T-helper 2 cell treated with Interferon-gamma antibody and Interleukin-4, amounts not matched to agents 5 μg/mL and 100 μg/mL, for 36 hours (primary cell): Measurements from ENCODE around the gene WWP2.
A peak's percentile ranks its signal among the peaks of the same experiment; 100 is the strongest.

ENCODE experiments used
- DNase-seq: peaks from one replicate; pipeline ENCODE4 v3.0.0; 2021; ENCODE audit warnings: low spot score
- H3K27ac Mint-ChIP-seq: one replicate; pipeline ENCODE4 v1.8.0; 2021; ENCODE audit warnings: mild to moderate bottlenecking, mixed read lengths
- H3K27me3 Mint-ChIP-seq: one replicate; pipeline ENCODE4 v1.8.0; 2021; ENCODE audit warnings: low read depth, mixed read lengths
- H3K36me3 Mint-ChIP-seq: one replicate; pipeline ENCODE4 v1.8.0; 2021; ENCODE audit warnings: low read depth, mixed read lengths
- H3K4me1 Mint-ChIP-seq: one replicate; pipeline ENCODE4 v1.8.0; 2021; ENCODE audit warnings: low read depth, mixed read lengths
- H3K4me3 Mint-ChIP-seq: one replicate; pipeline ENCODE4 v1.8.0; 2022; ENCODE audit warnings: mild to moderate bottlenecking, moderate library complexity, mixed read lengths
- H3K9me3 Mint-ChIP-seq: one replicate; pipeline ENCODE4 v1.8.0; 2021; ENCODE audit warnings: mixed read lengths

The WWP2 gene

GRCh38 chr16:69925311-69925710, 163.2 kb downstream of the WWP2 start:
- peak overlapping the region; percentile 24 for H3K27ac Mint-ChIP-seq
- no peaks in the 10 kb centered on the region for H3K9me3 Mint-ChIP-seq
- peaks cover 3% of the 10 kb centered on the region for H3K36me3 Mint-ChIP-seq
- no peaks in the 10 kb centered on the region for H3K4me1 Mint-ChIP-seq
- DNase-seq: no peak
- H3K27me3 Mint-ChIP-seq: no peaks in the 10 kb centered on the region
- H3K4me3 Mint-ChIP-seq: no peak overlapping the region

- Mint-ChIP-seq H3K36me3 (peaks cover 7% of the 10 kb centered on the region), H3K9me3 (no peaks in the 10 kb centered on the region)
These were observed 164.1 kb downstream of the WWP2 start for GRCh38 chr16:69926241-69926640.

GRCh38 chr16:69927056-69927757, 165.1 kb downstream of the WWP2 start:
- no peak for DNase-seq
- Mint-ChIP-seq H3K4me3 (no peak overlapping the region), H3K27ac (no peak overlapping the region), H3K4me1 (no peaks in the 10 kb centered on the region), H3K27me3 (no peaks in the 10 kb centered on the region), H3K9me3 (no peaks in the 10 kb centered on the region), H3K36me3 (peaks cover 7% of the 10 kb centered on the region)

More at GRCh38 chr16:69926241-69926640, 164.1 kb downstream of the WWP2 start:
- Mint-ChIP-seq H3K4me1 (no peaks in the 10 kb centered on the region), H3K4me3 (no peak overlapping the region), H3K27ac (no peak overlapping the region), H3K27me3 (no peaks in the 10 kb centered on the region)
- DNase-seq: no peak

GRCh38 chr16:69928856-69929400, 166.8 kb downstream of the WWP2 start:
- H3K4me1 Mint-ChIP-seq: no peaks in the 10 kb centered on the region
- no peak for DNase-seq
- no peak overlapping the region for H3K27ac Mint-ChIP-seq
- peaks cover 9% of the 10 kb centered on the region for H3K36me3 Mint-ChIP-seq
- H3K4me3 Mint-ChIP-seq: no peak overlapping the region
- no peaks in the 10 kb centered on the region for H3K27me3 Mint-ChIP-seq
- no peaks in the 10 kb centered on the region for H3K9me3 Mint-ChIP-seq

- no peak for DNase-seq
- Mint-ChIP-seq H3K27ac (no peak overlapping the region), H3K27me3 (no peaks in the 10 kb centered on the region), H3K4me3 (no peak overlapping the region), H3K9me3 (no peaks in the 10 kb centered on the region), H3K4me1 (no peaks in the 10 kb centered on the region), H3K36me3 (peaks cover 11% of the 10 kb centered on the region)
These were observed 167.3 kb downstream of the WWP2 start for GRCh38 chr16:69929480-69929879.

GRCh38 chr16:69930117-69930776, 168.1 kb downstream of the WWP2 start:
- Mint-ChIP-seq H3K27ac (no peak overlapping the region), H3K4me1 (no peaks in the 10 kb centered on the region), H3K4me3 (no peak overlapping the region)

GRCh38 chr16:69931631-69932030, 169.5 kb downstream of the WWP2 start:
- Mint-ChIP-seq H3K4me1 (no peaks in the 10 kb centered on the region), H3K4me3 (no peak overlapping the region), H3K27me3 (no peaks in the 10 kb centered on the region), H3K36me3 (peaks cover 15% of the 10 kb centered on the region), H3K27ac (no peak overlapping the region), H3K9me3 (no peaks in the 10 kb centered on the region)
- no peak for DNase-seq

More at GRCh38 chr16:69930117-69930776, 168.1 kb downstream of the WWP2 start:
- no peaks in the 10 kb centered on the region for H3K27me3 Mint-ChIP-seq
- H3K9me3 Mint-ChIP-seq: no peaks in the 10 kb centered on the region
- peaks cover 11% of the 10 kb centered on the region for H3K36me3 Mint-ChIP-seq
- DNase-seq: peak; percentile 22

GRCh38 chr16:69932228-69932627, 170.1 kb downstream of the WWP2 start:
- Mint-ChIP-seq H3K36me3 (peaks cover 16% of the 10 kb centered on the region), H3K27me3 (no peaks in the 10 kb centered on the region), H3K27ac (no peak overlapping the region), H3K9me3 (no peaks in the 10 kb centered on the region), H3K4me1 (no peaks in the 10 kb centered on the region), H3K4me3 (no peak overlapping the region)
- DNase-seq: no peak

GRCh38 chr16:69932691-69933392, 170.7 kb downstream of the WWP2 start:
- H3K9me3 Mint-ChIP-seq: no peaks in the 10 kb centered on the region
- H3K27ac Mint-ChIP-seq: no peak overlapping the region
- H3K4me1 Mint-ChIP-seq: no peaks in the 10 kb centered on the region
- H3K4me3 Mint-ChIP-seq: no peak overlapping the region
- H3K27me3 Mint-ChIP-seq: no peaks in the 10 kb centered on the region
- peaks cover 18% of the 10 kb centered on the region for H3K36me3 Mint-ChIP-seq
- no peak for DNase-seq

- DNase-seq: no peak
- H3K4me3 Mint-ChIP-seq: no peak overlapping the region
- H3K4me1 Mint-ChIP-seq: no peaks in the 10 kb centered on the region
- H3K9me3 Mint-ChIP-seq: no peaks in the 10 kb centered on the region
- no peak overlapping the region for H3K27ac Mint-ChIP-seq
- peaks cover 21% of the 10 kb centered on the region for H3K36me3 Mint-ChIP-seq
- no peaks in the 10 kb centered on the region for H3K27me3 Mint-ChIP-seq
These were observed 171.9 kb downstream of the WWP2 start for GRCh38 chr16:69934044-69934443.

GRCh38 chr16:69934751-69935150, 172.6 kb downstream of the WWP2 start:
- Mint-ChIP-seq H3K27ac (no peak overlapping the region), H3K9me3 (no peaks in the 10 kb centered on the region), H3K4me1 (no peaks in the 10 kb centered on the region), H3K27me3 (no peaks in the 10 kb centered on the region), H3K4me3 (no peak overlapping the region), H3K36me3 (peaks cover 23% of the 10 kb centered on the region)
- DNase-seq: no peak

GRCh38 chr16:69935278-69935711, 173.2 kb downstream of the WWP2 start:
- Mint-ChIP-seq H3K27me3 (no peaks in the 10 kb centered on the region), H3K36me3 (peaks cover 23% of the 10 kb centered on the region)

GRCh38 chr16:69935740-69936139, 173.6 kb downstream of the WWP2 start:
- no peak for DNase-seq
- Mint-ChIP-seq H3K27ac (no peak overlapping the region), H3K36me3 (peaks cover 23% of the 10 kb centered on the region), H3K4me1 (no peaks in the 10 kb centered on the region), H3K9me3 (no peaks in the 10 kb centered on the region), H3K4me3 (no peak overlapping the region), H3K27me3 (no peaks in the 10 kb centered on the region)

More at GRCh38 chr16:69935278-69935711, 173.2 kb downstream of the WWP2 start:
- no peaks in the 10 kb centered on the region for H3K4me1 Mint-ChIP-seq
- no peak for DNase-seq
- H3K27ac Mint-ChIP-seq: no peak overlapping the region
- no peak overlapping the region for H3K4me3 Mint-ChIP-seq
- no peaks in the 10 kb centered on the region for H3K9me3 Mint-ChIP-seq

- no peak overlapping the region for H3K4me3 Mint-ChIP-seq
These were observed 174.1 kb downstream of the WWP2 start for GRCh38 chr16:69936252-69936651.

More at GRCh38 chr16:69936252-69936651, 174.1 kb downstream of the WWP2 start:
- H3K27me3 Mint-ChIP-seq: no peaks in the 10 kb centered on the region
- H3K27ac Mint-ChIP-seq: no peak overlapping the region
- H3K9me3 Mint-ChIP-seq: no peaks in the 10 kb centered on the region
- peaks cover 19% of the 10 kb centered on the region for H3K36me3 Mint-ChIP-seq
- no peaks in the 10 kb centered on the region for H3K4me1 Mint-ChIP-seq
- no peak for DNase-seq
